NCI-H1048 (cell line): Measurements from ENCODE around the gene FBLIM1.
"Not testable (repeated sequence)": the region's sequence is repeated elsewhere in the genome, so short reads cannot be mapped to it uniquely, and the experiment has no call there.

Experiments
- DNase-seq: peaks from one replicate; lab custom pipeline; 2025; lab: John Stamatoyannopoulos, UW

FBLIM1 gene

GRCh38 chr1:15810073-15810472, 51.5 kb downstream of the FBLIM1 start:
- DNase-seq, result no peak

- no peak for DNase-seq
Measured at GRCh38 chr1:15816674-15817073, 58.1 kb downstream of the FBLIM1 start.

- no peak for DNase-seq
Measured at GRCh38 chr1:15820478-15820877, 61.9 kb downstream of the FBLIM1 start.

GRCh38 chr1:15825800-15826199, 67.2 kb downstream of the FBLIM1 start:
- no peak for DNase-seq

GRCh38 chr1:15826810-15827507, 68.4 kb downstream of the FBLIM1 start:
- DNase-seq, result no peak

- not testable (repeated sequence) for DNase-seq
Measured at GRCh38 chr1:15827567-15827966, 69.0 kb downstream of the FBLIM1 start.

GRCh38 chr1:15828931-15829330, 70.3 kb downstream of the FBLIM1 start:
- DNase-seq, result not testable (repeated sequence)

GRCh38 chr1:15830258-15830657, 71.7 kb downstream of the FBLIM1 start:
- no peak for DNase-seq

GRCh38 chr1:15833069-15833679, 74.6 kb downstream of the FBLIM1 start:
- DNase-seq, result no peak

GRCh38 chr1:15833842-15834405, 75.3 kb downstream of the FBLIM1 start:
- DNase-seq, result no peak

GRCh38 chr1:15834406-15835204, 76.0 kb downstream of the FBLIM1 start:
- peak; percentile 89 for DNase-seq

GRCh38 chr1:15835205-15835740, 76.7 kb downstream of the FBLIM1 start:
- no peak for DNase-seq

GRCh38 chr1:15835741-15836510, 77.3 kb downstream of the FBLIM1 start:
- peak; percentile 96 for DNase-seq
